Jurkat, Clone E6-1 (cell line): ENCODE measurements around the gene MACROH2A2.
"Not testable (repeated sequence)": the region's sequence is repeated elsewhere in the genome, so short reads cannot be mapped to it uniquely, and the experiment has no call there.

Experiments used
- DNase-seq: peaks from one replicate; pipeline ENCODE4 v3.0.0-alpha.2; 2011; ENCODE audit warnings: low read depth, low spot score
- H3K4me3 ChIP-seq: 2 replicates; pipeline ENCODE4 v1.5.1; 2011; ENCODE audit warnings: mild to moderate bottlenecking, low read length, control low read depth, moderate library complexity

The MACROH2A2 gene

DNA sequence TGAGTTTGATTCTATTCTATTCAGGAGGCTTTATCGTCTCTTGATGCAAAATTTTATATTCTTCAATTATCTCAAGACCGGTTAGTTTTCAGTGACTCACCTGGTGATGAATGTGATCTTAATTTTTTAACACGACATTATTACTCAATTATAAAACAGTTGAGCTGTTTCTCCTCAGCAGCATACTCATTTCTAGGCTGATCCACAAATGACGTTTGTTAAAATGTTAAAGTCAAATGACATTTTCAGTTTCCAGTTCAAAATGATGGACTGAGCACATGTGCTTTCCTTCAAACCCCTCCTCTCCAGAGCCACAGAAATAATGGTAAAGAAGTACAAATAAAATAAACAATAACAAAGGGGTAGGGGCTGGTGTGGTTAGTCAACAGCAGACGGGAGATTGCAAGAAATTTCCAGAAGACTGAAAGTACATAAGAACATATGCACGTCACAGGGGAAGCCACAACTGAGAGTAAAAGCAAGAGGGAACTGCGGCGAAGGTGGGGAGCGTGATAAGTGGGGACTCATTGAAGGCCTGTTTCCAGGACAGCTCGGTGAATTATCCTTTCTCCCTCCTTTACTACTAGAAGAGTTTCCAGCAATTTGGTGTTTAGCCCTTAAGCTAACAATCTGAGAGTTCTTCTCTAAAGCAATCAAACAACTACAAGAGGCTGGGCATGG, 10.9 kb downstream of the MACROH2A2 start:
- DNase-seq: no peak
- no peak overlapping the region for H3K4me3 ChIP-seq

DNA sequence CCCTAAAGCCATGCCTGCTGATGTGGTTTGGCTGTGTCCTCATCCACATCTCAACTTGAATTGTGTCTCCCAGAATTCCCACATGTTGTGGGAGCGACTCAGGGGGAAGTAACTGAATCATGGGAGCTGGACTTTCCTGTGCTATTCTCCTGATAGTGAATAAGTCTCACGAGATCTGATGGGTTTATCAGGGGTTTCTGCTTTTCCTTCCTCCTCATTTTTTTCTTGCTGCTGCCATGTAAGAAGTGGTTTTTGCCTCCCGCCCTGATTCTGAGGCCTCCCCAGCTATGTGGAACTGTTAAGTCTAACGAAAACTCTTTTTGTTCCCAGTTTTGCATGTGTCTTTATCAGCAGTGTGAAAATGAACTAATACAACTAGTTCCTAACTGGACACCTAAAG, 11.8 kb downstream of the MACROH2A2 start:
- H3K4me3 ChIP-seq: no peak overlapping the region

GRCh38 chr10:70066190-70066589, 13.5 kb downstream of the MACROH2A2 start:
- H3K4me3 ChIP-seq: no peak overlapping the region

More for the DNA sequence above, 11.8 kb downstream of the MACROH2A2 start:
- no peak for DNase-seq

GRCh38 chr10:70067586-70067985, 14.9 kb downstream of the MACROH2A2 start:
- no peak for DNase-seq
- no peak overlapping the region for H3K4me3 ChIP-seq

More at GRCh38 chr10:70066190-70066589, 13.5 kb downstream of the MACROH2A2 start:
- no peak for DNase-seq

GRCh38 chr10:70068925-70069324, 16.3 kb downstream of the MACROH2A2 start:
- no peak for DNase-seq
- no peak overlapping the region for H3K4me3 ChIP-seq

DNA sequence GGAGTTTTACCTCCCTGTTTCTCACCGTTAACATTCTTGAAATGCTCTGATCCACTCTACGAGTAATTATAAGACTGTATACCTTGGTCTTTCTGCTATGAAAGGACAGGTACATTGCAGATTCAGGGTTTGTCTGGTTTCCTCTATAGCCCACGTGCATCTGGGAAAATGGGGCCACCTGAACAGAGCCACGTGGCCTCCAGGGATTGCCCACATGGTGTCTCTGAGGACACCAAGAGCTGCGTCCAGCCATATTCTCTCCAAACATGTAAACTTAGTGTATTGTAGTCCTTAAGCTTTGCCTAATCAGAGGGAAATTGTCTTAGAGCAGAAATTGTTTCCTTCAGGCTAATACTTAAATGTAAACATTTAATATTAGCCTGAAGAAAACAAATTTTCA, 16.7 kb downstream of the MACROH2A2 start:
- no peak overlapping the region for H3K4me3 ChIP-seq
- DNase-seq: no peak

DNA sequence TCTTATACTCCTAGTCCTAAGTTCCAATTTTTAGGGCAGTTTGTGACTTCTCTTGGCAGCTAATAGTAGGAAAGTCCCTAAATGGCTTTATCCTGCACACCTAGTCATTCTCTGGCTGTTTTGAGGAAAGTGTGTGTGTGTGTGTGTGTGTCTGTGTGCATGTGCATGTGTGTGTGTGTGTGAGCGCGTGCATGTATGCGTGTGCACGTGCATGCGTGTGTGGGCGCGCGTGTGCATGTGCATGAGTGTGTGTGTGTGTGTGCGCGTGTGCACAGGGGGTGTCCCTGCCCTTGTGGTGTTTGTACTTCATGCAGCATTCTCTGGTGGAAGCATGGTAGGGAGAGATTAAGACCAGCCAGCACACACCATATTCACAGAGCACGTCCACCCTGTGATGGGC, 18.2 kb downstream of the MACROH2A2 start:
- H3K4me3 ChIP-seq: no peak overlapping the region
- no peak for DNase-seq

- H3K4me3 ChIP-seq: no peak overlapping the region
- DNase-seq: no peak
Measured at GRCh38 chr10:70074165-70074564, 21.5 kb downstream of the MACROH2A2 start.

GRCh38 chr10:70074971-70075370, 22.3 kb downstream of the MACROH2A2 start:
- no peak overlapping the region for H3K4me3 ChIP-seq
- DNase-seq: no peak

GRCh38 chr10:70078329-70078728, 25.7 kb downstream of the MACROH2A2 start:
- H3K4me3 ChIP-seq: no peak overlapping the region
- no peak for DNase-seq

GRCh38 chr10:70078937-70079336, 26.3 kb downstream of the MACROH2A2 start:
- no peak overlapping the region for H3K4me3 ChIP-seq
- no peak for DNase-seq

- DNase-seq, H3K4me3 ChIP-seq: not testable (repeated sequence)
Measured at GRCh38 chr10:70080789-70081188, 28.1 kb downstream of the MACROH2A2 start.

DNA sequence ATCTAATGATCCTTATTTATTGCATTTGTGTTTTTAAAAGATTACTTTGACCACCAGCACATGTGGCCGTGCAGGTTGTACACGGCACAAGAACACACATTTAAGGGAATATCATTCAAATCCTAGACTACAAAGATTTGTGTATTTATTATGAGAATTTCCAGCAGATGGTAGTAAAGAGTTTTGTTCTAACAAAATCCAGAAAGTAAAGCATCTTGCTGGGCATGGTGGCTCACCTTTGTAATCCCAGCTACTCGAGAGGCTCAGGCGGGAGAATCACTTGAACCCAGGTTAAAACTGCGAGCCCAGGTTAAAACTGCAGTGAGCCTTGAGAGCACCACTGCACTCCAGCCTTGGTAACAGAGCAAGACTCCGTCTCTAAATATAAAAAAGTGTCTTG, 31.5 kb downstream of the MACROH2A2 start:
- H3K4me3 ChIP-seq: no peak overlapping the region
- peak; percentile 14 for DNase-seq

GRCh38 chr10:70085975-70086613, 33.4 kb downstream of the MACROH2A2 start:
- no peak for DNase-seq
- H3K4me3 ChIP-seq: no peak overlapping the region

DNA sequence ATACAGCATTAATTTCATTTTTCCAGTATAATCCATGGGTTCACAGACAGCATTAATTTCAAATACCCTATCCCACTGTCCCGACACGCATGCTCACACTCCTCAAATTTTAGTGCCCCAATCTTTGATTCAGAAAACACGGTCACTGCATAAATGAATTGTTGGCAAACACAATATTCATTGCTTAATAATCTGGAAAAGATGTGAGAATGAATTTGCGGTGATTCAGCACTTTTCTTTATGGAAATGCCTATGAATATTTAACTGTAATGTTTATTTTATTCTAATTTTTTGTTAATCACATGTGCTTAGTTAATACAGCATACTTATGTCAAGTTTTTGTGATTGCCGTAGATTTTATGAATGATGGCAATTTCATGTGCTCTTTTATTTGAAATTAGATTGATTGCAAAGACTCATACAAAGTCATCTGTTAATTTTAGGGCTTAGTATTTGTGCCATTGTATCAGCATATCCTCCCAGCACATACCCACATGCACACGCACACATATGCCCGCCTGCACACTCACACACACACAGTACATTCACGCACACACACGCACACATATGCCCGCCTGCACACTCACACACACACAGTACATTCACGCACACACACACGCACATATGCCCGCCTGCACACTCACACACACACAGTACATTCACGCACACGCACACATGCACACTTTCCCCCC, 35.1 kb downstream of the MACROH2A2 start:
- no peak overlapping the region for H3K4me3 ChIP-seq
- no peak for DNase-seq

DNA sequence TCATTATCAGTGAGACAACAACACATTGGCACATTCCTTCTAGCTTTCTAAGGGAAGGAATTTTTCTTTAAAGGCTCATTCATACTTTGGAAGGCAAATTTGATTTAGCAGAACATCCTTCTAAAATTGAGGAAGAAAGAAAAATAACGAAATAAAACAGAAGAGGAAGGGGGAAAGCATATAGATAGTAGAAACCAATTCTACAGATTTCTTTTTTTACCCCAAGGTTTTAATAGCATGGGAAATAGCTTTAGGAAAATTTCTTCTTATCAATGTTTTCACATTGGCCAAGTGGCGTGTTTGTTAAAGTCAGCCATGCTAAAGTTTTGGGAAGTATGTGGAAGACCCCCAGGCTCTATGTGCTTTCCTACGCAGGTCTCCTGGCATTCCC, 35.7 kb downstream of the MACROH2A2 start:
- DNase-seq: no peak
- H3K4me3 ChIP-seq: no peak overlapping the region

DNA sequence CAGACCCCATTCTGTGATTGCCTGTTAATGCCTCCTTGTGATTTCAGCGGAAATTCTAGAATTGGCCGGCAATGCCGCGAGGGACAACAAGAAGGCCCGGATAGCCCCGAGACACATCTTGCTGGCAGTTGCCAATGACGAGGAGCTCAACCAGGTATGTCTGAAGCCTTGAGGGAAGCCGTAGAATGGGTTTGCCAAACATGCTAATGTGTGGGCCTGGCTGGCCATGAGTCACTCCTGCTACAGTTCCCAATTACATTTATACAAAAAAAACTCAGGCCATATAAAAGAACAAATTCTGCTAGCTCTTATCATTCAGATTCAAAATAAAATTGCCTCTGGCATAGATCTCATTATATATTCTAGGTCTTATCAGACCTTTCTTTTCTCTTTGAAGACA, 37.4 kb downstream of the MACROH2A2 start:
- no peak overlapping the region for H3K4me3 ChIP-seq
- no peak for DNase-seq

DNA sequence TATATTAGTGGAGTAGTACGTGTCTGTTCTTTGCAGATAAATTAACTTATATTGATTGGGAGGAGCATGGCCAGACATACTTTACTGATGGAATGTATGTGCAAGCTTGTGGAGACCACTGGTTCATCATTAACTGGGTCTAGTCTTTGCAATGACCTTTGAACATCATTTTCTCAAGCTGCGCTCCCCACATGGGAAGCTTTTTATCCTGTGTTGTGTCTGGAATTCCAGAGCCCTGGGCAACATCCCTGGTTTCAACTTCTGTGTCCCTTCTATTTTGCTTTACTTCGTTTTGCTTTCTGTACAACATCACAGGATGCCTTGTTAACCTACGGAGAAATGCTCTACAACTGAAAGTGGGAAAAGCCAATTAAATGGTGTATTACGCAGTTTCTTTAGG, 38.3 kb downstream of the MACROH2A2 start:
- DNase-seq: no peak
- H3K4me3 ChIP-seq: no peak overlapping the region

- H3K4me3 ChIP-seq: peak overlapping the region; percentile 23
- no peak for DNase-seq
Measured at GRCh38 chr10:70092389-70092718, 39.7 kb downstream of the MACROH2A2 start.

- peak; percentile 79 for DNase-seq
- peak overlapping the region; percentile 49 for H3K4me3 ChIP-seq
Measured at GRCh38 chr10:70093335-70093944, 40.8 kb downstream of the MACROH2A2 start.
